ENCODE data around the gene PRKN. TPM values are rescaled to one million over a fixed set of nuclear protein-coding genes. Genes with fewer than 3 reads are reported as not detected.

PRKN gene
- total RNA-seq, 1 experiment from 2014 or later, result 2.0 TPM

- Mint-ChIP-seq H3K27me3 (ENCODE audit: low read depth) (no peaks in the 10 kb centered on the region), H3K36me3 (ENCODE audit: insufficient read depth in 1 of 3, low read depth in 3 of 3) (no peaks in the 10 kb centered on the region), H3K9me3 (no peaks in the 10 kb centered on the region; a peak in 1 of 5 replicates), H3K4me3 (no peak overlapping the region), H3K27ac (no peak overlapping the region), H3K4me1 (peaks cover 11 to 14% of the 10 kb centered on the region in 2 experiments)
- TF ChIP-seq, protein P1, sequence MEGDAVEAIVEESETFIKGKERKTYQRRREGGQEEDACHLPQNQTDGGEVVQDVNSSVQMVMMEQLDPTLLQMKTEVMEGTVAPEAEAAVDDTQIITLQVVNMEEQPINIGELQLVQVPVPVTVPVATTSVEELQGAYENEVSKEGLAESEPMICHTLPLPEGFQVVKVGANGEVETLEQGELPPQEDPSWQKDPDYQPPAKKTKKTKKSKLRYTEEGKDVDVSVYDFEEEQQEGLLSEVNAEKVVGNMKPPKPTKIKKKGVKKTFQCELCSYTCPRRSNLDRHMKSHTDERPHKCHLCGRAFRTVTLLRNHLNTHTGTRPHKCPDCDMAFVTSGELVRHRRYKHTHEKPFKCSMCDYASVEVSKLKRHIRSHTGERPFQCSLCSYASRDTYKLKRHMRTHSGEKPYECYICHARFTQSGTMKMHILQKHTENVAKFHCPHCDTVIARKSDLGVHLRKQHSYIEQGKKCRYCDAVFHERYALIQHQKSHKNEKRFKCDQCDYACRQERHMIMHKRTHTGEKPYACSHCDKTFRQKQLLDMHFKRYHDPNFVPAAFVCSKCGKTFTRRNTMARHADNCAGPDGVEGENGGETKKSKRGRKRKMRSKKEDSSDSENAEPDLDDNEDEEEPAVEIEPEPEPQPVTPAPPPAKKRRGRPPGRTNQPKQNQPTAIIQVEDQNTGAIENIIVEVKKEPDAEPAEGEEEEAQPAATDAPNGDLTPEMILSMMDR (conservative IDR thresholded peaks at IDR 0.05), result no peak
- Histone ChIP-seq H2BK20ac (ENCODE audit: low read depth, low read length, poor library complexity, severe bottlenecking) (no peak overlapping the region), H4K91ac (ENCODE audit: insufficient read length, low read depth, low read length) (no peak overlapping the region), H2BK12ac (ENCODE audit: insufficient read length, low read depth, low read length) (no peak overlapping the region), H3K18ac (ENCODE audit: insufficient read length, low read depth, low read length) (no peak overlapping the region), H3K27ac (ENCODE audit: insufficient read length, low read depth, low read length) (no peak overlapping the region), H3K9ac (ENCODE audit: extremely low read depth, insufficient read length, low read length) (no peak overlapping the region), H3K4me2 (ENCODE audit: insufficient read depth, insufficient read length, low read length) (no peak overlapping the region), H3K4me1 (ENCODE audit: insufficient read depth, low read length) (no peaks in the 10 kb centered on the region), H2BK120ac (ENCODE audit: low read depth, low read length, poor library complexity, severe bottlenecking) (no peak overlapping the region), H4K5ac (ENCODE audit: insufficient read length, low read depth, low read length) (no peak overlapping the region), H3K23ac (ENCODE audit: insufficient read length, low read depth, low read length) (no peak overlapping the region), H3K27me3 (ENCODE audit: insufficient read depth, low read length) (no peaks in the 10 kb centered on the region), H2AFZ (ENCODE audit: low read length) (no peak overlapping the region), H3K4ac (ENCODE audit: low read depth, low read length) (no peak overlapping the region), H3T11ph (ENCODE audit: low read length) (no peak overlapping the region), H4K8ac (replicated peaks; ENCODE audit: insufficient read length, low read depth, low read length) (no peak overlapping the region), H2AK5ac (ENCODE audit: insufficient read length, low read length) (no peak overlapping the region), H3K14ac (ENCODE audit: insufficient read depth, low read length) (no peak overlapping the region), H4K20me1 (ENCODE audit: control insufficient read depth, insufficient read depth, insufficient read length) (no peaks in the 10 kb centered on the region), H3K79me2 (ENCODE audit: insufficient read depth, low read length) (no peaks in the 10 kb centered on the region), H3K9me3 (ENCODE audit: control insufficient read depth, low read depth, low read length) (no peaks in the 10 kb centered on the region), H3K23me2 (ENCODE audit: insufficient read length, low read depth, low read length, poor library complexity, severe bottlenecking) (no peaks in the 10 kb centered on the region), H2BK5ac (ENCODE audit: insufficient read length, low read length) (no peak overlapping the region), H3K79me1 (ENCODE audit: insufficient read depth, low read depth, low read length, poor library complexity, severe bottlenecking) (no peaks in the 10 kb centered on the region), H2BK15ac (ENCODE audit: low read depth, low read length) (no peak overlapping the region), H3K56ac (ENCODE audit: insufficient read length, low read depth, low read length) (no peak overlapping the region)
- DNase-seq, result no peak
- WGBS (ENCODE audit: extremely low coverage, insufficient read length, low lambda C conversion rate), result no CpG with 5 or more reads among the region's 5 CpGs
These were observed 42.0 kb downstream of the PRKN start for GRCh38 chr6:162685586-162685985.
